Activated B cell treated with CpG ODN at 0.5 μM for 24 hours (primary cell): ENCODE data around the gene SLC9C1. TPM values are rescaled to one million over a fixed set of nuclear protein-coding genes. Genes with fewer than 3 reads are reported as not detected.

Experiments
- ATAC-seq: fragments of 200-7000 bp; cut with Tn5 transposase; one replicate; pipeline ENCODE4 v1.10.0; 2021; ENCODE audit warnings: low read depth, mild to moderate bottlenecking, moderate library complexity
- CTCF ChIA-PET: fragments of 350-600 bp; sonication (Branson Sonifier 250); formaldehyde crosslinking; loops from one replicate; lab custom pipeline; 2021; ENCODE audit warnings: antibody characterized with exemption; lab: Charles Lee
- POLR2A ChIA-PET: fragments of 350-600 bp; sonication (Branson Sonifier 250); formaldehyde crosslinking; loops from one replicate; lab custom pipeline; 2021; ENCODE audit warnings: antibody characterized with exemption; lab: Charles Lee
- DNase-seq: peaks from one replicate; pipeline ENCODE4 v3.0.0; 2022
- H3K27ac Mint-ChIP-seq: one replicate; pipeline ENCODE4 v1.8.0; 2020; ENCODE audit warnings: mixed read lengths
- H3K27me3 Mint-ChIP-seq: one replicate; pipeline ENCODE4 v1.8.0; 2021; ENCODE audit warnings: mixed read lengths
- H3K36me3 Mint-ChIP-seq: one replicate; pipeline ENCODE4 v1.8.0; 2021; ENCODE audit warnings: low read depth, mixed read lengths
- H3K4me1 Mint-ChIP-seq: one replicate; pipeline ENCODE4 v1.8.0; 2021; ENCODE audit warnings: mixed read lengths
- H3K4me3 Mint-ChIP-seq: one replicate; pipeline ENCODE4 v1.8.0; 2020; ENCODE audit warnings: mild to moderate bottlenecking, mixed read lengths
- H3K9me3 Mint-ChIP-seq: one replicate; pipeline ENCODE4 v1.8.0; 2020; ENCODE audit warnings: mixed read lengths
- CTCF ChIP-seq: fragments of 200-600 bp; IDR thresholded peaks from one replicate; pipeline ENCODE4 v1.8.0; 2022; ENCODE audit warnings: antibody characterized with exemption, mild to moderate bottlenecking
- intact Hi-C: fragments of 100-400 bp; cut with micrococcal nuclease; formaldehyde crosslinking; loops from one replicate; pipeline ENCODE4 v1.15.1; 2024
- total RNA-seq: library from RNA; stranded (reverse); gene quantifications from 2 replicates; pipeline ENCODE4 v1.2.3, GENCODE V29; 2022

The SLC9C1 gene
- total RNA-seq, 1 donor from 2014 or later: 0.58 TPM

DNA sequence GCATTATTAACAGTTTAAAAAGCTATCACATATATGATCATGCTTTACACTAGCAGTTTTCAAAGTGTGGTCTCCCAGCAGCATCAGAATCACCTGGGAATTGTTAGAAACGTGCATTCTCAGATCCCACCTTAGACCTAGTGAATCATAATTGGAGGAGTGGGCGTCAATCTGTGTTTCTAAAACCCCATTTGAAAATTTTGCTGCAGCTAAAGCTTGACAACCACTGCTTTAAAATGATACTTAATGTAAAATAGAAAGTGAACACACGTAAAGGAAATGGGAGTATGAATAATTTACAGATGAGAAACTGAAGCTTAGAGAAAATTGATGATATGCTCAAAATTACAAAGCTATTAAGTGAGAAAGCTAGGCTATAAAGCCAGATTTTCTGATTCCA is 62.3 kb downstream of the SLC9C1 start:
- intact Hi-C loops: no loop called here
- H3K27ac Mint-ChIP-seq: no peak overlapping the region
- ATAC-seq: no peak
- ChIA-PET CTCF (no interaction called here), POLR2A (no interaction called here)
- peaks cover 2% of the 10 kb centered on the region for H3K9me3 Mint-ChIP-seq
- no peaks in the 10 kb centered on the region for H3K36me3 Mint-ChIP-seq
- peaks cover 2% of the 10 kb centered on the region for H3K27me3 Mint-ChIP-seq
- TF ChIP-seq CTCF: no peak
- no peaks in the 10 kb centered on the region for H3K4me1 Mint-ChIP-seq
- no peak overlapping the region for H3K4me3 Mint-ChIP-seq
- DNase-seq: no peak

GRCh38 chr3:112230033-112230432 is 64.0 kb downstream of the SLC9C1 start:
- DNase-seq (no peak), ATAC-seq (no peak)
- ChIA-PET POLR2A (no interaction called here), CTCF (no interaction called here)
- Mint-ChIP-seq H3K4me1 (no peaks in the 10 kb centered on the region), H3K9me3 (peaks cover 13% of the 10 kb centered on the region), H3K27me3 (peaks cover 2% of the 10 kb centered on the region), H3K36me3 (peaks cover 6% of the 10 kb centered on the region), H3K27ac (no peak overlapping the region), H3K4me3 (no peak overlapping the region)
- intact Hi-C loops: no loop called here
- TF ChIP-seq CTCF: no peak

DNA sequence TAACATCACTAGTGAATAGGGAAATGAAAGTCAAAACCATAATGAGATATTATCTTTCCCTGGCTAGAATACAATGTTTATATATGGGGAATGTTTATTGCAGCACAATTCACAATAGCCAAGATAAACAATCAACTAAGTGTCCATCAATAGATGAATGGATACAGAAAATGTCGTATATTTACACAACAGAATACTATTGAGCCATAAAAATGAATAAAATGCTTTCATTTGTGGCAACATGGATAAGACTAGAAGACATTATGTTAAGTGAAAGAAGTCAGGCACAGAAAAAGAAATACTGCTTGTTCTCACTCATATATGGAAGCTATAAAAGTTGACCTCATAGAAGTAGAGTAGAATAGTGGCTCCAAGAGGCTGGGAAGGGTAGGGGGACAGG is 65.2 kb downstream of the SLC9C1 start:
- peaks cover 11% of the 10 kb centered on the region for H3K36me3 Mint-ChIP-seq
- peaks cover 2% of the 10 kb centered on the region for H3K27me3 Mint-ChIP-seq
- H3K27ac Mint-ChIP-seq: no peak overlapping the region
- peaks cover 26% of the 10 kb centered on the region for H3K9me3 Mint-ChIP-seq
- ChIA-PET CTCF (interaction anchor here (0.7 kb wide), 1 partner anchor 66 kb away, joined by 3 read pairs; no protein-coding TSS in a partner anchor), POLR2A (no interaction called here)
- H3K4me3 Mint-ChIP-seq: no peak overlapping the region
- no peaks in the 10 kb centered on the region for H3K4me1 Mint-ChIP-seq
- intact Hi-C loops: no loop called here
- ATAC-seq: no peak
- no peak for TF ChIP-seq CTCF
- DNase-seq: no peak

- peaks cover 3% of the 10 kb centered on the region for H3K9me3 Mint-ChIP-seq
- intact Hi-C loops: loop anchor here (5.0 kb wide), 1 partner anchor 62 kb away; no protein-coding TSS in a partner anchor
- H3K36me3 Mint-ChIP-seq: no peaks in the 10 kb centered on the region
- no peaks in the 10 kb centered on the region for H3K27me3 Mint-ChIP-seq
- CTCF ChIA-PET: no interaction called here
- no peak overlapping the region for H3K27ac Mint-ChIP-seq
- H3K4me3 Mint-ChIP-seq: no peak overlapping the region
- no peak for TF ChIP-seq CTCF
- no peaks in the 10 kb centered on the region for H3K4me1 Mint-ChIP-seq
- no peak for DNase-seq
- no peak for ATAC-seq
- POLR2A ChIA-PET: no interaction called here
Observed at GRCh38 chr3:112200317-112200666, 93.7 kb downstream of the SLC9C1 start.

- CTCF ChIA-PET: no interaction called here
- Mint-ChIP-seq H3K4me3 (no peak overlapping the region), H3K9me3 (peaks cover 7% of the 10 kb centered on the region), H3K4me1 (no peaks in the 10 kb centered on the region), H3K36me3 (no peaks in the 10 kb centered on the region), H3K27me3 (no peaks in the 10 kb centered on the region), H3K27ac (no peak overlapping the region)
- intact Hi-C loops: loop anchor here (5.0 kb wide), 1 partner anchor 63 kb away; no protein-coding TSS in a partner anchor
- DNase-seq (no peak), ATAC-seq (no peak)
- no peak for TF ChIP-seq CTCF
- POLR2A ChIA-PET: no interaction called here
Observed at GRCh38 chr3:112199622-112200316, 94.2 kb downstream of the SLC9C1 start.
